Measurements from ENCODE around the gene EIF3J.

Gene EIF3J

GRCh38 chr15:44532689-44533088 lies 4.3 kb upstream of the EIF3J start:
- no peak for TF ChIP-seq CTCF (IDR thresholded peaks at IDR 0.05; ENCODE audit: extremely low read depth, missing control alignments)
- no peak for DNase-seq (ENCODE audit: low spot score)

- DNase-seq (ENCODE audit: low spot score), result no peak
Observed at GRCh38 chr15:44535092-44535491, 1.9 kb upstream of the EIF3J start.

GRCh38 chr15:44535523-44536301 lies 1.2 kb upstream of the EIF3J start:
- no peak for TF ChIP-seq CTCF (IDR thresholded peaks at IDR 0.05; ENCODE audit: extremely low read depth, missing control alignments)

More at GRCh38 chr15:44535092-44535491, 1.9 kb upstream of the EIF3J start:
- no peak for TF ChIP-seq CTCF (IDR thresholded peaks at IDR 0.05; ENCODE audit: extremely low read depth, missing control alignments)

GRCh38 chr15:44536302-44536961 lies 515 bp upstream of the EIF3J start:
- peak; percentile 36 for TF ChIP-seq CTCF (IDR thresholded peaks at IDR 0.05; ENCODE audit: extremely low read depth, missing control alignments)

More at GRCh38 chr15:44535523-44536301, 1.2 kb upstream of the EIF3J start:
- DNase-seq (ENCODE audit: low spot score), result no peak

GRCh38 chr15:44537735-44538240 lies 841 bp downstream of the EIF3J start:
- peak; percentile 19 for DNase-seq (ENCODE audit: low spot score)
- no peak for TF ChIP-seq CTCF (IDR thresholded peaks at IDR 0.05; ENCODE audit: extremely low read depth, missing control alignments)

More at GRCh38 chr15:44536302-44536961, 515 bp upstream of the EIF3J start:
- no peak for DNase-seq (ENCODE audit: low spot score)

GRCh38 chr15:44541282-44541958 lies 4.5 kb downstream of the EIF3J start:
- no peak for DNase-seq (ENCODE audit: low spot score)
- no peak for TF ChIP-seq CTCF (IDR thresholded peaks at IDR 0.05; ENCODE audit: extremely low read depth, missing control alignments)

Data from GM20000 (cell line).